HepG2 (cell line): ENCODE measurements around the gene KRT16. TPM values are rescaled to one million over a fixed set of nuclear protein-coding genes. Genes with fewer than 3 reads are reported as not detected.

ENCODE experiments used
- CHD2 ChIP-seq: IDR thresholded peaks from 2 replicates; pipeline ENCODE4 v1.6.1; 2011; ENCODE audit warnings: low read depth, low read length, improper control_type of control experiment
- U2AF2 ChIP-seq: fragments of 200-400 bp; formaldehyde crosslinking; IDR thresholded peaks from 2 replicates; pipeline ENCODE4 v1.6.1; 2017; ENCODE audit warnings: low read depth, mild to moderate bottlenecking, low read length
- polyA plus RNA-seq, 8 experiments: library from polyadenylated mRNA; depleted of rRNA in 3 of 8; stranded (reverse) in 7 of 8; unstranded in 1 of 8; fragments of >200 nt; fragmentation: Illumina TruSeq in 4 of 8; extraction: Trizol in 4 of 8; gene quantifications; 2 replicates each; pipeline versions ENCODE4 v1.2.1 to v1.2.3, GENCODE V29; 2011 to 2016; ENCODE audit warnings: low read depth in 4 of 8, missing spikeins in 1 of 8, mixed read lengths in 1 of 8; ENCODE audit not compliant: insufficient read depth in 1 of 8
- total RNA-seq, 5 experiments: library from RNA; depleted of rRNA; stranded (reverse); fragments of >200 nt; fragmentation: Illumina TruSeq; extraction: Trizol; gene quantifications; 2 replicates each; pipeline ENCODE4 v1.2.3, GENCODE V29; 2016; ENCODE audit warnings: low read depth in 1 of 5
- TF ChIP-seq, protein P1 (sequence below): sonication (generic); formaldehyde crosslinking; IDR thresholded peaks from 2 replicates; pipeline ENCODE4 v1.4.0; 2020; ENCODE audit warnings: mild to moderate bottlenecking, missing genetic modification reagents

The KRT16 gene
- total and polyA plus RNA-seq, 2 of the 13 experiments (the other 11 are each of a cell fraction or from before 2014, with no cell fraction given) = not detected

DNA sequence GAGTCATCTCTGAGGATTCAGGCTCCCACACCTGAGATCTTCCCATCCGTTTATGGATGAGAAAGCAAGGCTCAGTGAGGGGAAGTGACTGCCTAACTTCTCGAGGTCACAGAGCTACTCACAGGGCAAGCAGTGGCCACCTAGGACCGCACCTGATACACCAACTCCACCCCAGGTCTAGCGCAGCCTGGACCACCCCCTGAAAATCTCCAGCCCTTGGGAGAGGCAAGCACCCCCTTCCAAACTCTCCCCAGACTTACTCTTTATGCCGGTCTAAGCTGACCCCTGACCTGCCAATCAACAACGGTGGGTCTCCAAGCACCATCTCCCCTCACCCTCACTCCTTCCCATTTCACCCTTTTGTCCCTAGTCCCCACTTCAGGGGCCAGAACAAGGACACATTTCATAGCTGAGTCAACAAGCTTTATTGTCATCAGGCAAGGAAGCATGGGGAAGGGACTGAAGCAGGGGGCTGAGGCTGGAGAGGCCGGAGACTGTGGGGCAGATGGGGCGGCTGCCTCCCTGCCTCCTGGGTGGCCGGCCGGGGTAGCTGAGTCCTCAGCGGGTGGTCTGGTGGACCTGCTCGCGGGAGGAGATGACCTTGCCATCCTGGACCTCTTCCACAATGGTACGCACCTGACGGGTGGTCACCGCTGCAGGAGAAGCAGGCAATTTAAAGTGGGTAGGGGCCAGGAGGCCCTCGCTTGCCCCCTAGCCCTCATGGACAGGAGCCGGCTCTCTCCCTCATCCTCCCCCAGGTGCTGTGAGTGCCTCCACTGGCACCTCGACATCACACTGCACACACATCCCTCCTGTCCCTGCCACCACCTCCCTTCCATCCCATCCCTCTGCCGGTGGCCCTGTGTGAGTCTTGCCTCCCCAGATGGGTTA, 6.7 kb upstream of the KRT16 start (continued):
- TF ChIP-seq, protein P1, sequence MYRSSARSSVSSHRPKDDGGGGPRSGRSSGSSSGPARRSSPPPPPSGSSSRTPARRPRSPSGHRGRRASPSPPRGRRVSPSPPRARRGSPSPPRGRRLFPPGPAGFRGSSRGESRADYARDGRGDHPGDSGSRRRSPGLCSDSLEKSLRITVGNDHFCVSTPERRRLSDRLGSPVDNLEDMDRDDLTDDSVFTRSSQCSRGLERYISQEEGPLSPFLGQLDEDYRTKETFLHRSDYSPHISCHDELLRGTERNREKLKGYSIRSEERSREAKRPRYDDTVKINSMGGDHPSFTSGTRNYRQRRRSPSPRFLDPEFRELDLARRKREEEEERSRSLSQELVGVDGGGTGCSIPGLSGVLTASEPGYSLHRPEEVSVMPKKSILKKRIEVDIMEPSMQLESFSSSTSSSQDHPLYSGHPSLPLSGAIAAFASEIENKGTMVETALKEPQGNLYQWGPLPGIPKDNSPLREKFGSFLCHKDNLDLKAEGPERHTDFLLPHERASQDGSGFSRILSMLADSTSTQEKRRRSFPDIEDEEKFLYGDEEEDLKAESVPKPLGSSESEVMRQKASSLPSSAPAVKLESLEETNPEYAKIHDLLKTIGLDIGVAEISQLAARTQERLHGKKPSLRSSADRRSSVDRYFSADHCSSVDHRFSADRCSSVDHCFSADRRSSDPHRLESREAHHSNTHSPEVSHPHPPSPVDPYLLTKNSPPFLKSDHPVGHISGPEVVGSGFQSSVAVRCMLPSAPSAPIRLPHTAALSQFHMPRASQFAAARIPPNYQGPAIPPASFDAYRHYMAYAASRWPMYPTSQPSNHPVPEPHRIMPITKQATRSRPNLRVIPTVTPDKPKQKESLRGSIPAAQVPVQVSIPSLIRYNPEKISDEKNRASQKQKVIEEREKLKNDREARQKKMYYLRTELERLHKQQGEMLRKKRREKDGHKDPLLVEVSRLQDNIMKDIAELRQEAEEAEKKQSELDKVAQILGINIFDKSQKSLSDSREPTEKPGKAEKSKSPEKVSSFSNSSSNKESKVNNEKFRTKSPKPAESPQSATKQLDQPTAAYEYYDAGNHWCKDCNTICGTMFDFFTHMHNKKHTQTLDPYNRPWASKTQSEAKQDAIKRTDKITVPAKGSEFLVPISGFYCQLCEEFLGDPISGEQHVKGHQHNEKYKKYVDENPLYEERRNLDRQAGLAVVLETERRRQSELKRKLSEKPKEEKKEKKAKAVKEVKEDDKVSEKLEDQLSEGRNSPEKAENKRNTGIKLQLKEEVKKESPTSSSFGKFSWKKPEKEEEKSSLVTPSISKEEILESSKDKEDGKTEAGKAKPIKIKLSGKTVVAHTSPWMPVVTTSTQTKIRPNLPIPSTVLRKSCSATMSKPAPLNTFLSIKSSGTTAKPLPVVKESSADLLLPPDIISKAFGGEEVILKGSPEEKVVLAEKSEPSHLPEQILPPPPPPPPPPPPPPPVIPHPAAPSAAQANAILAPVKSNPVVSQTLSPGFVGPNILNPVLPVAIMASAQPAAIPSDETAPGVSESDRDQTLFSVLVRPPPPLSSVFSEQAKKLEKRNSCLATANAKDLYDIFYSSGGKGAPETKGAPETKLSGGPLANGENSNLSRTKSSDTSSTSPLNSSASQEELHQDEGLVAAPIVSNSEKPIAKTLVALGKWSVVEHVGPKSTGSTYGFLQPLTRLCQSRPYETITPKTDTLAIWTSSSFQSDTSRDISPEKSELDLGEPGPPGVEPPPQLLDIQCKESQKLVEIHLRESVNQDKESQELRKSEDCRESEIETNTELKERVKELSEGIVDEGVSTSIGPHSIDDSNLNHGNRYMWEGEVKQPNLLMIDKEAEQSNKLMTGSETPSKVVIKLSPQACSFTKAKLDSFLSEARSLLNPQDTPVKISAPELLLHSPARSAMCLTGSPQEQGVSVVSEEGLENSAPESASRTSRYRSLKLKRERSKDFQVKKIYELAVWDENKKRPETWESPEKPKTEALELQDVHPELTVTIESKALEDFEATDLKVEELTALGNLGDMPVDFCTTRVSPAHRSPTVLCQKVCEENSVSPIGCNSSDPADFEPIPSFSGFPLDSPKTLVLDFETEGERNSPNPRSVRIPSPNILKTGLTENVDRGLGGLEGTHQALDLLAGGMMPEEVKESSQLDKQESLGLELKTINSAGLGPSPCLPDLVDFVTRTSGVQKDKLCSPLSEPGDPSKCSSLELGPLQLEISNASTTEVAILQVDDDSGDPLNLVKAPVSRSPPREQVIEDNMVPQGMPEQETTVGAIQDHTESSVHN (CRISPR knock-in tag) = no peak
- no peak for TF ChIP-seq U2AF2
- no peak for TF ChIP-seq CHD2
